Measurements from ENCODE around the gene NFATC3.

Gene NFATC3

DNA sequence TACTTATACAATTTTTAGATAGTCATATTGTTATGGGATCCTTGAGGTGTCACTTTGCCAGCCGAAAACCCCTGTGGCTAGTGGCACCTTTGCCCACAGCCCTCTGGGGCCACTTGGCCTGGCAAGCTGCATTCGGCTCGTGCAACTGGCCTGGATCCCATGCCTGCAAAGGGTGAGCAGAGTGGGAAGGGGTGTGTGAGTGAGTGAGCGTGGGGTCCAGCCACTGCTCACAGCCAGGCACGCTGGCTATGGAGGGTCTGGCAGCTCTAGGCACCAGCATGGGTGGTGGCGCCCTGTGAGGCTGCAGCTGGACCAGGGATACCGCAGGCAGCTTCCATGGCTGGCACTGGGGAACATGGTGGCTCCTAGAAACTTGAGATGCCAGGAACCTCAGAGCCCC, 101.7 kb downstream of the NFATC3 start:
- no peak for DNase-seq (ENCODE audit: low read depth in 2 of 2)

DNA sequence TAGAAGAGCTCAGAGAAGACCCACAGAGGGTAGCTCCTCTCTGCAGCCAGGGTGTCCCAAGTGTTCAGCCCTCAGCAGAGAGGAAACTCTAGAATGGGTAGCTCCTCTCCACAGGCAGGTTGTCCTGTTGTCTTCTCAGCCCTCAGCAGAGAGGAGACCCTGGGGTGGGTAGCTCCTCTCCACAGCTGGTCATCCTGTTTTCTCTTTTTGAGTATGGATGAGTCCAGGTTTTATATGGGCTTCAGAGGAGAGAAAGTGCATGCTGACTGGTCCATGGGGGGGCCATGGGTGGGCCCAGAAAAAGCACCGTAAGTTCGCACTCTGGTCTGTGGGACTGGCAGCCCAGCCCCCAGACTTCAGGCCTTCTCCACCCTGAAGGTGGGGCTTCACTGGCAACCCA, 102.3 kb downstream of the NFATC3 start:
- DNase-seq (ENCODE audit: low read depth in 2 of 2), result no peak

DNA sequence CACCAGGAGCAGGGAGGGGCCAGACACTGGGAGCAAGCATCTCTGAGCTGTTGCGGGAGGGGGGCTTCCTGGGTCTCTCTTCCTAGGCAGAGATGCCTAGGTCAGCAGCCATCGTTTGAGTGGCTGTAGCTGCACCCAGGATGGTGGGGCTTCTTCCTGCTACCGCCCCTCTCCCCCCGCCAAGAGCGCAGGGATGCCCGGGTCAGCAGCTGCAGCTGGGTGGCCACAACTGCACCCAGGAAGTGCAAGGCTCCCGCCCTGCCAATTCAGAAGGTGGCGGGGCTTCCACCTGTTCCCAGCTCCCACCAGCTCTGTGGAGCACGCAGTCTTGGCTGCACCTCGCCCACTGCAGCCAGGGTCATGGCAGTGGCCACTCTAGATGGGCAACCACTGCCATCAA, 103.0 kb downstream of the NFATC3 start:
- DNase-seq (ENCODE audit: low read depth in 2 of 2), result no peak

DNA sequence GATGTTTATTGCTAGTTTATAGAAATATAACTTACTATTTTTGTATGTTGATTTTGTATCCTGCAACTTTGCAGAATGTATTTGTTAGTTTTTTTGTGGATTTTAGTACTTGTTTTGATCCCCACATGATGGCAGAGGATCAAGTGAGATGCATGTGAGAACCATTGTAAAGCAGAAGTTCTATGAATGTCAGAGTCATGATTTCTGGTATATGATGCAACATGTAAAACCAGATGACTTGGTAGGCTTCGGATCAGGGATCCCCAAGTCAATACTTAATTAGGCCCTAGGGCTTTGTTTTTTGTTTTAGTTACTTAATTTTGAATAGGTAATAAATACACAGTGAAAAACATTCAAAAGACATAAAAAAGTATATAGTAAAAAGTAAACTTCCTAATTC, 104.9 kb downstream of the NFATC3 start:
- no peak for DNase-seq (ENCODE audit: low read depth in 2 of 2)

DNA sequence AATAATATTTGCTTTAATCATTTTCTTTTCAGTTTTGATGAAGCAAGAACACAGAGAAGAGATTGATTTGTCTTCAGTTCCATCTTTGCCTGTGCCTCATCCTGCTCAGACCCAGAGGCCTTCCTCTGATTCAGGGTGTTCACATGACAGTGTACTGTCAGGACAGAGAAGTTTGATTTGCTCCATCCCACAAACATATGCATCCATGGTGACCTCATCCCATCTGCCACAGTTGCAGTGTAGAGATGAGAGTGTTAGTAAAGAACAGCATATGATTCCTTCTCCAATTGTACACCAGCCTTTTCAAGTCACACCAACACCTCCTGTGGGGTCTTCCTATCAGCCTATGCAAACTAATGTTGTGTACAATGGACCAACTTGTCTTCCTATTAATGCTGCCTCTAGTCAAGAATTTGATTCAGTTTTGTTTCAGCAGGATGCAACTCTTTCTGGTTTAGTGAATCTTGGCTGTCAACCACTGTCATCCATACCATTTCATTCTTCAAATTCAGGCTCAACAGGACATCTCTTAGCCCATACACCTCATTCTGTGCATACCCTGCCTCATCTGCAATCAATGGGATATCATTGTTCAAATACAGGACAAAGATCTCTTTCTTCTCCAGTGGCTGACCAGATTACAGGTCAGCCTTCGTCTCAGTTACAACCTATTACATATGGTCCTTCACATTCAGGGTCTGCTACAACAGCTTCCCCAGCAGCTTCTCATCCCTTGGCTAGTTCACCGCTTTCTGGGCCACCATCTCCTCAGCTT, 105.8 kb downstream of the NFATC3 start:
- no peak for DNase-seq (ENCODE audit: low read depth in 2 of 2)

DNA sequence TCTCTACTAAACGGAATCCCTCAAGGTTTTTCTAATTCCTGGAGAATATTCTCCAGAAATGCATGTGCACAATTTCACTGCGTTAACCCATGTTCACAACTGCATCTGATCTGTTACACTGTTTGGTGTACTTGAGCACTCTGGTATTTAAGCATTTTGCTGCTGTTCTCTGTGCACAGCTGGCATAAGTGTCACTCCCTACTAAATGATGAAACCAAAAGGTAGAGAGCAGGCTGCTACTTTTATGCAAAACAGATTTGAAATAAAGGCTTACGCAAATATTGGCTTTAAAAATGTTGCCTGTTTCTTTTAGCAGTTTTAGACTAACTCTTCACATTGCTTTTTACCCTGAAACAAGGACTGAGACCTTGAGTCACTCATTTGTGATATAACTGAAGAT, 109.1 kb downstream of the NFATC3 start:
- no peak for DNase-seq (ENCODE audit: low read depth in 2 of 2)

DNA sequence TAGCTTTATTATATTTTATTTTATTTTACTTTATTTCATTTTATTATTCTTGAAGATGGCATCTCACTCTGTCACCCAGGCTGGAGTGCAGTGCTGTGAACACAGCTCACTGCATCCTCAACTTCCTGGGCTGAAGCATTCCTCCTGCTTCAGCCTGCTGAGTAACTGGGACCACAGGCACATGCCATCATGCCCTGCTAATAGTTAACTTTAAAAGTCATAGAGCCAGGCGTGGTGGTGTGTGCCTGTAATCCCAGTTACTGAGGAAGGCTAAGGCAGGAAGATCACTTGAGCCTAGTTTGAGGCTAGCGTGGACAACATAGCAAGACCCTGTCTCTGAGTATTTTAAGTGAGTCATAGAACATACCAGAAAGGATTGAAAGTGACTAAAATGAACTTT, 112.1 kb downstream of the NFATC3 start:
- DNase-seq (ENCODE audit: low read depth in 2 of 2), result no peak

DNA sequence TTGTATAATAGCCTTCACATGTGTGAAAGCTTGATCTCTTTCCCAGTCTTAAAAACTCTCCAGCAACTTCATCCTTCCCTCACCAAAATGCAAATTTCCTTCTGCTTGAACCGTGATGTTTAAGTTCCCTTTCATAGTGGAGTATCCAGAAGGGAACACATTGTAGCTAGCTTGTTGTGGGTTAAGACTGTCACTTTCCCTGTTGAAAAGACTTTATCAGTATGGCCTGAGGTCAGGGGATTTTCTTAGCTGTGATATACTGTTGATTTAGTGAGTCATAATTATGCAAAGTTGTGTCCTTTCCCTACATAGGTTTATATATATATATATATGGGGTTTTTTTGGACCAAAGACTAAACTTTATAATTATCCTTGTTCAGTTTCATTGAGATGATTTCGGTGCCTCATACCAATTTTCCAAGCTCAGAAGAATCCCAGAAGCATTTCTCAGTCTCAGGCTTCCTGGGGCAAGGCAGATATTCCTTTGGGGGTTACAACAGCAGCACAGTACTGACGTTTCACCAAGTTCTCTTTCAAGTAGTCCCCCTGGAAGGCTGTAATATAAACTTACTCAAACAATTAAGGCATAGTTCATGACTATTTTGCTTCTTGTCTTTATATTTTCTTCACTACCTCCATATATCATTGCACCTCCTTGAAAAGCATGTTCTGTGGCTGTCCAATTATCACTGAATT, 115.1 kb downstream of the NFATC3 start:
- no peak for DNase-seq (ENCODE audit: low read depth in 2 of 2)

DNA sequence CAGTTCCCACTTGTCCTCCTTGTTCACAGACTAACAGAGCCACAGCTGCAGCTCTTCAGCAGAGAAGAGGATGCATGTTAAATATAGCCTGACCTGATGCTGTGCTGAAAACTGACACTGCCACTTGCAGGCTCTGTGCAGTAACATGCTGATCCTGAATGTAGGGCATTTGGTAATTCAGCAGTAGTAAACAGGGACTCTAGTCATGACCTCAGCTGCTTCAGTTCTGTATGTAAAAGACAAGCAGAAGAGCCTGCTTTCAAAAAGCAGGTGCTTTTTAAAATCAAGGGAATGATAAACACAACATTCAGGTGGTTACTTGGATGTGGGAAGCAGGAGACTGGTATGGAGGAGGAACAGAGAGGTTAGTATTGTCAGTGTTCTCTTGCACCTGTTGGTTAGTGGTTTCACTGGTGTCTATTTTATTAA, 116.9 kb downstream of the NFATC3 start:
- no peak for DNase-seq (ENCODE audit: low read depth in 2 of 2)

DNA sequence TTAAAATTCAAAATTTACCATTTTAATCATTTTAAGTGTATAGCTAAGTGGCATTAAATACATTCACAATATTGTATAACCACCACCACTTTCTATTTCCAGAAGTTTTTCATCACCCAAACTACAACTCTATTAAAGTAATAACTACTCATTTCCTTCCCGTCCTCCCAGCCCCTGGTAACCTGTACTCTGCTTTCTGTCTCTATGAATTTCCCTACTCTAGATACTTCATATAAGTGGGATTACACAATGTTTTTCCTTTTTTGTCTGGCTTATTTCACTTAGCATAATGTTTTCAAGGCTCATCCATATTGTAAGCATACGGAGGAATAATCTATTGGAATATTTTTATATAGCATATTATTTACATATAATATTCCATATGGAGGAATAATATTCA, 121.1 kb downstream of the NFATC3 start:
- no peak for DNase-seq (ENCODE audit: low read depth in 2 of 2)

DNA sequence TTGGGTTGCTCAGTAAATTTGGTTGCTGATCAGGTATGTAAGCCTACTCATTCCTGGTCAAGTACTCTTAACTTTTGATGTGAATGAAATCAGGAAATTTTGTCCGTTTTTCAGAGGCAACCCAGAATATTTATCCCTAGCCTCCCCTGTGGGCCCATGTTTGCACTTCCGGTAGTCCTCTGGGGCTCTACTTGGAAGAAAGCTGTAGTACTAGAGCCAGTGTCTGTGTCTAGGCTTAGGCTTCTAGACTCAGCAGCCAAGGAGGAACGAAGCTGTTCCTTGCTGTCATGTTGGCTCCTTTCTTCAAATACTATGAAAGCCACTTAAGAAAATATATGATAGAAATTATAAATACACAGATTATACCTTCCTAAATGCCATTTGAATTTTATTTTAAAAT, 129.6 kb downstream of the NFATC3 start:
- no peak for DNase-seq (ENCODE audit: low read depth in 2 of 2)

DNA sequence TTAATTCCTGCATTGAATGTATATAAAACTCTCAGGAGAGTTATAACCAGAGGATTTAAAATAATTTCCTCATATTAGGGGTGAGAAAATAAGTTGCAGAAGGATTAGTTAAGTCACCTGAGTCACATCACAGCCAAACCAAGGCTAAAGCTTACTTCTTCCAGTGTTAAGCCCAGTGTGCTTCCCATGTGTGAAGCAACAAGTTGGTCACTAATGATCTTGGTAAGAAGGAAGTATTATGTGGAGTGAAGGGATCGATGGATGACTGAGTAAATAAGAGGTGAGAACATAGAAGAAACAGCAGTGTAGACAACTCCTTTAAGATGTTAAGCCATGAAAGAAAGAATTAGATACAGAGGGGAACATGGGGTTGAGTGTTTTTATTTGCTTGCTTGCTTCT, 130.1 kb downstream of the NFATC3 start:
- no peak for DNase-seq (ENCODE audit: low read depth in 2 of 2)

DNA sequence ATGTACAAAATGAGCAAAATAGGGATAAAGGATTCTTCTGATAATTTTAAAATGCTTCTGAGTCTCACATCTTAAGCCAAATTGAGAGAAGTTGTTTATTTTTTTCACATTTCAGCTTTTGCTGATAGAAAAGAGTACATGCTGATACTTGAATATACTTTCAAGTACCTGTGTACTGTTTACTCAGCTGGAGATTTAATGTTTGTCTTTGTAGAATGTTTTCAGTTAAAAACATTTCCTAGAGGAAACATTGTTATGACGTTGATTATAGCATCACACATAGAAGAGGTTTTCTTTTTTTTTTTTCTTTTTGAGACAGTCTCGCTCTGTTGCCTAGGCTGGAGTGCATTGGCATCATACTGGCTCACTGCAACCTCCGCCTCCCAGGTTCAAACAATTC, 131.1 kb downstream of the NFATC3 start:
- no peak for DNase-seq (ENCODE audit: low read depth in 2 of 2)

DNA sequence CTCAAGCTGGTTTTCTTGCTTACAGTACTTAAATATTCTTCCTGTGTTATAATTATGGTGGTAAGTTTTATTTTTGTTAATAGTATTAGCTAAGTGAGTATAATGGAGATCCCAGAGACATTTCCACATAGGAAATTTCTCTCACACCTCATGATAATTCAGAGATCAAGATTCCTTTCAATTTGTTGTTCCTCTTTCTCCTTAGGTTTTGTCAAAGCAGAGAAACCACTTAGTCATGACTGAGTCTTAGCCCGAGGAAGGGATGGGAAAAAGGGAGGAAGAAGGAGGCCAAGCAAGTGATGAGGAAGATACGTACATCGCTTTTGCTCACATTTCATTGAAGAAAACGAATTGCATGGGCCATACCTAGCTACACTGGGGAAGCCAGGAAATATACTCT, 132.3 kb downstream of the NFATC3 start:
- DNase-seq (ENCODE audit: low read depth in 2 of 2), result no peak

DNA sequence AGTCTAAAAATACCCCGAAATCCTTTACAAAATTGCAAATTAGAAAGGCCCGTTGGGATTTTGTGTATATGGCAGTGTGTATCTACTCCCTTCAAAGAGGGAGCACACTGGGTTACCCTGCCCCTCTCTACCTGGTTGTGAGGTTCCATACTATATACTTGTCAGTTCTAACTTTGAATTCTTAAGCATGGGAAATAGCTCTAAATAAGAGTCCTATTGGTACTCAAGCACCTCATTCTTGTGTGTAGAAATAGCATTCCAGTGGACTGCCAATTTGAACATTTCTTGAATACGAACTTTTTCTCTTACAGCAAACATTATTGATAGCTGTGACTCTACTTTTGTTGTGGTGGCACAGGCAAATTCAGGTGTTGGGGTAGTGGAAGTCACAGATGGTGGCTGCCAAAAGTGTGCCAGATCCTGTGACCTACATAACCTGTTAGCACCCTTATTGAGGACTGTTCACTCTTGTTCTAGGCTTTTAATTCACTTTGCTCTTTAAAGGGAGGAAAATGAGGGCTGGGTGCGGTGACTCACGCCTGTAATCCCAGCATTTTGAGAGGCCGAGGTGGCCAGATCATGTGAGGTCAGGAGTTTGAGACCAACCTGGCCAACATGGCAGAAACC, 134.7 kb downstream of the NFATC3 start:
- no peak for DNase-seq (ENCODE audit: low read depth in 2 of 2)

DNA sequence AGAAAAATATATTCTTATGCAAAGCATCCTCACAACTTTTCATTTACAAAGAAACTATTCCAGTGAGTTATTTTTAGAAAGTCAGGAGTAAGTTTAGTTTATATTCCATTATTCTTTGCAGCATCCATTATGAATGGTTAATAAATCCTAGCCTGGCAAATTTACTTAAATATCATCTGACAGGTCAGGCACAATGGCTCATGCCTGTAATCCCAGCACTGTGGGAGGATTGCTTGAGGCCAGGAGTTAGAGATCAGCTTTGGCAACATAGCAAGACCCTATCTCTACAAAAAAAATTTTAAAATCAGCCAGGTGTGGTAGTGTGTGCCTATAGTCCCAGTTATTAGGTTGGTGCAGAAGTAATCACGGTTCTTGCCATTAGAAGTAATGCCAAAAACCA, 137.9 kb downstream of the NFATC3 start:
- no peak for DNase-seq (ENCODE audit: low read depth in 2 of 2)

DNA sequence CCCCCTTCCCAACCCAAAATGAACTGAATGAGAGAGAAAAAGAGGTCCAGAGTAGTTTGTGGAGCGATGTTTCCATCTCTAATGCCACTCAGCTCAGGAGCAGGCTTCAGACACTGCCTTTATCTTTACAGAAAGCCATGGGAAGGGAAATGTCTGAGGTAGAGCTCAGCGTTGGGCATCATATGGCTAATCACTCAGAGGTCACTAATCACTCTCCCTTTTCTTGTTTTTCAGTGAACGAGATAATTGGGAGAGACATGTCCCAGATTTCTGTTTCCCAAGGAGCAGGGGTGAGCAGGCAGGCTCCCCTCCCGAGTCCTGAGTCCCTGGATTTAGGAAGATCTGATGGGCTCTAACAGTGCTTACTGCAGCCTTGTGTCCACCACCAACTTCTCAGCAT, 140.9 kb downstream of the NFATC3 start:
- no peak for DNase-seq (ENCODE audit: low read depth in 2 of 2)

DNA sequence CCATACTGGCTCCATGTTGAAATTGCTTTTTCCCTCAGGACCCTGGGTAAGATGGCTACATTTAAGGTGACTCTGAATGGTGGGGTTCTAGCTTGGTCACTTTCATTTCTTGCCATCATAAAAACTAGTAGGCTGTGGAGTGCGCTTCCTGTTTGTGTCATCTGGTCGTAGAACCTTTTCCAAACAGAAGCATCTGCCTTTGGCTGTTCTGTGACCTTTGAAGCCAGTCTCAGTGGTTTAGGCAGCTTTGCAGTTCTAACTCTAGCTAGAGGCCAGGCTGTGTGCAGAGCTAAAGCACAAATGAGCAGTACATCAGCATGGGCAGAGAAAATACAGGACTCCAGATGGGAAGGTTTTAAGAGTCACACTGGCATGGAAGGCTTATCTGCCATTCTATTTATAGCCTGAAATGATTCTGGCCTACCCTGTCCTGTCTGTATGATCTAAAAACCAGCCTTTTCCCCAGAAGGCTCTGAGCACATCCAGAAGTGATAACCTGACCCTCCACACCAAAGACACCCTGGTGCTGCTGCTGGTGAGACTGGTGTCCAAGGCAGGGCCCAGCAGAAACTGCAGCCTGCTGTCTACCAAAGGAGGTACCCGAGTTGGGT, 142.1 kb downstream of the NFATC3 start:
- no peak for DNase-seq (ENCODE audit: low read depth in 2 of 2)

DNA sequence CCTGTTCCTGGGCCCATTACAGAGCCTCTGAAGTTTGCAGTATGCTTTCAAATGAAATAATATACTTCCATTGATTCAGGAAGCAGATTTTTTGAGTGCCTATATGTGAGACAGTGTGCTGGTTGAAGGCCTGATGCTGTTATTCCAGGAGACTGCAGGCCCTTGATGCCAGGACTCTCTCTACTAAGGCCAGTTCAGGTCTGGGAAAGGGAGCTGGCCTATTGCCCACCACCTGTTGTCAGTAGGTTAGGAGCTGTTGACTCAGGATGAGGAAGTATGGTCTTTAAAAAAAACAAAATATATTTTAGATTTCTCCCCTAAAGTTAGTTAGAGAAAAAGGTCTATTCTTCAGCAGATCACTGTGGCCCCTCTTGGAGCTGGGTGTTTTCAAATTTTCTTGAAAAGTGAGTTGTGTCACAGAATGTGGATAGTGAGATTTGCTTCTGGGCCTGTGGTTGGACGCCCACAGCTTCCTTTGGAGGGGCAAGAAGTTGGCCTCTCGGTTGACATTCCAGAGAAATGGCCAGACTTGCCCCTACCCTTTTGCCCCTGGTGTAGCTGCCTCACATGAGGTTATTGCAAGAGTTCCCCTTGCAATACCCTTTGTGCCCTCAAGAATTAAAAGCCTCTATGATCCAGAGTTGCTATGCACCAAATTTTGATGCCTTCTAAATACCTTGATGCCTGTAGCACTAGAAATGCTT, 142.8 kb downstream of the NFATC3 start:
- no peak for DNase-seq (ENCODE audit: low read depth in 2 of 2)

DNA sequence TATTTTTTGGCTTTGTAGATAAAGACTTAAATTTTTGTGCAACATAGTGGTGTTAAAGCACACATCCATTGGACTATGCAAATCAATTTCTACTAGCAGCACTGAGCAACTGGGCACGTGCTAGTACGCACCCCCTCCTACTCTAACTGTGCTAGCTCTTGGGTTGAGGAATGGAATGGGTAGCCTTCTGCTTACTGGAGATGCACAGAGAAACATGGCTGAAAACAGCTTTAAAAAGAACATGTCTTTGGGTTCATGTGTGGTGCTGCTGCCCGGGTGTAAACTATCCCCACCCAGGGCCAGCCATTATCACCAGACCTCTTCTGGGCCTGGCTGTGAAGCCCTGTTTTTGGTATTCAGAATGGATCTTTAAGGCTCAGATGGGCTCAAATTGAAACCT, 143.5 kb downstream of the NFATC3 start:
- DNase-seq (ENCODE audit: low read depth in 2 of 2), result no peak

DNA sequence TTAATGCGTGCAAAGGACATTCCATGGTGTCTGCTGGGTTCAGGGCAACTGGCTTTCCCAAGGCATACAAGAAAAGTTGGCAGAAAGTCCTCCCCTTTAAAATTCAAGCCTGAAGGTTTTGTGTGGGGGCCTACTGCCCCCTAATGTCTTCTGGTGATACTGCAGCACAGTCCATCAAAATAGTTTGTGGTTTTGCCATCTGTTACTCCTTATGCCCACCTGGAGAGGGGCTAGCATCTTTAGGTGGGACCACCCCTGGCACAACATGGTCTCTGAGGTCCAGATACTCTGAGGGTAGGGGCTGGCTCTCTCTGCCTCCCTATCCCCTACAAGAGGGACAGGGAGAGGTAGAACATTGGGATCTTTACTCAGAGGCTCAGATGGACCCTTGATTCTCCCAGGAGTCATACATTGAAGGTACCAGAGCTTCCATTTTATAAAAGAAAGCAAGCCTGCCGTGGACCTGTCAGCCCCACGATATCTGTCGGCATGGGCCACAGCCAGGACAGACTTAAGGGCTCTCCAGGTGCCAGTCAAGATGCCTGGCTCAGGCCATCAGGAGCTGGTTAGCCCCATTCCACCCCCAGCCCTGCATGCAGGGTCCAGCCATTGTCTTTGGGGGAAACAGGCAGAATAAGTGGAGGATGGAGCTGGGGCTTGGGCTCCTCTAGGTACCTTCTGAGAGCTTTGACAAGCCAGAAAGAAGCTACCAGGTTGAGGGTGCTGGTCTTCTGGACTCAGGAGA, 144.4 kb downstream of the NFATC3 start:
- no peak for DNase-seq (ENCODE audit: low read depth in 2 of 2)
